CD4-positive, alpha-beta T cell treated with Interferon gamma for 1 hour (primary cell): ENCODE data around the gene BSN.
A peak's percentile ranks its signal among the peaks of the same experiment; 100 is the strongest.

ENCODE experiments used
- DNase-seq: peaks from one replicate; pipeline ENCODE4 v3.0.0-alpha.2; 2020

BSN gene, protein sequence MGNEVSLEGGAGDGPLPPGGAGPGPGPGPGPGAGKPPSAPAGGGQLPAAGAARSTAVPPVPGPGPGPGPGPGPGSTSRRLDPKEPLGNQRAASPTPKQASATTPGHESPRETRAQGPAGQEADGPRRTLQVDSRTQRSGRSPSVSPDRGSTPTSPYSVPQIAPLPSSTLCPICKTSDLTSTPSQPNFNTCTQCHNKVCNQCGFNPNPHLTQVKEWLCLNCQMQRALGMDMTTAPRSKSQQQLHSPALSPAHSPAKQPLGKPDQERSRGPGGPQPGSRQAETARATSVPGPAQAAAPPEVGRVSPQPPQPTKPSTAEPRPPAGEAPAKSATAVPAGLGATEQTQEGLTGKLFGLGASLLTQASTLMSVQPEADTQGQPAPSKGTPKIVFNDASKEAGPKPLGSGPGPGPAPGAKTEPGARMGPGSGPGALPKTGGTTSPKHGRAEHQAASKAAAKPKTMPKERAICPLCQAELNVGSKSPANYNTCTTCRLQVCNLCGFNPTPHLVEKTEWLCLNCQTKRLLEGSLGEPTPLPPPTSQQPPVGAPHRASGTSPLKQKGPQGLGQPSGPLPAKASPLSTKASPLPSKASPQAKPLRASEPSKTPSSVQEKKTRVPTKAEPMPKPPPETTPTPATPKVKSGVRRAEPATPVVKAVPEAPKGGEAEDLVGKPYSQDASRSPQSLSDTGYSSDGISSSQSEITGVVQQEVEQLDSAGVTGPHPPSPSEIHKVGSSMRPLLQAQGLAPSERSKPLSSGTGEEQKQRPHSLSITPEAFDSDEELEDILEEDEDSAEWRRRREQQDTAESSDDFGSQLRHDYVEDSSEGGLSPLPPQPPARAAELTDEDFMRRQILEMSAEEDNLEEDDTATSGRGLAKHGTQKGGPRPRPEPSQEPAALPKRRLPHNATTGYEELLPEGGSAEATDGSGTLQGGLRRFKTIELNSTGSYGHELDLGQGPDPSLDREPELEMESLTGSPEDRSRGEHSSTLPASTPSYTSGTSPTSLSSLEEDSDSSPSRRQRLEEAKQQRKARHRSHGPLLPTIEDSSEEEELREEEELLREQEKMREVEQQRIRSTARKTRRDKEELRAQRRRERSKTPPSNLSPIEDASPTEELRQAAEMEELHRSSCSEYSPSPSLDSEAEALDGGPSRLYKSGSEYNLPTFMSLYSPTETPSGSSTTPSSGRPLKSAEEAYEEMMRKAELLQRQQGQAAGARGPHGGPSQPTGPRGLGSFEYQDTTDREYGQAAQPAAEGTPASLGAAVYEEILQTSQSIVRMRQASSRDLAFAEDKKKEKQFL (N-terminal part only)

DNA sequence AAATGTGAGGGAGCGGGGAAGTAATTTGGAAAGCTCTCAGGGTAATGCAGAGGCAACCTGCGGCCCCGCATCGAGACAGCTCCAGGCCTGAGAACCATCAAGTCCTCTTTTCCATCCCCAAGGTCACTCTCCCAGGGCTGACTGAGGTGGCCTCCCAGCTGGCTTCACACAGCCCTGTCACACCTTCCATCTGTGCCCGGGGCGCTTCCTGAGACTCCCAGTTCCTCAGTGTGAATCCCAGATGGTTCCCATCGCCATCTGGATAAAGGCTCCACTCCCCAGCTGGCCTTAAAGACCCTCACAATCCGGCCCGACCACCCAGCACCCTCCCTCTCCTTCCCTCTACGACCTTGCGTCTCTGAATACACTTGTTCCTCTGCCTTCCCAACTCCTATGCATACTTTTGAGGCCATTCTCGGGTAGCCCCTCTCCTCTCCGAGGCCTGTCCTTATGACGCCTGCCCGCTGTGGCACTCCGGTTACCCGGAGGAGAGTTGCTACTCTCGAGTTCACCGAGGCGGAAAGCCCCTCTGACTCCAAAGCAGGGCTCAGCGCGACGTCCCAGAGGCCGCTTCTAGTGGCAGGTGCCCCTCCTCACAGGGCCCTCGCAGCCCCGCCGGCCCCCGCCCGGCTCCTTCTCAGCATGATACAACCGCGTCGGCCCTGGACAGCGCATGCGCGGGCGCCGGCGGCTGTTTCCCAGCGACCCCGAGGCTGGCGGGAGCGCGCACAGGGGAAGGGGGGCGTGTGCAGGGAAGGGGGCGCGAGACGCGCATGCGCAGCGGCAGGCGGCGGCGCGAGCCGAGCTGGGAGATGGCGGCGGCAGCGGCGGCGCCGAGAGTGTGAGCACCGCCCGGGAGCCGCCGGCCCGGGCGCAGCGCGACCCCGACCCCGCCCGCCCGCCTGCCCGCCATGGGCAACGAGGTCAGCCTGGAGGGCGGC is at the start of gene BSN:
Gene BSN, plus strand, starts transcription at position 786 of the 941 bp plus-strand sequence. Its CDS starts 126 bp downstream, at position 912.
- DNase-seq = peak; percentile 89

DNA sequence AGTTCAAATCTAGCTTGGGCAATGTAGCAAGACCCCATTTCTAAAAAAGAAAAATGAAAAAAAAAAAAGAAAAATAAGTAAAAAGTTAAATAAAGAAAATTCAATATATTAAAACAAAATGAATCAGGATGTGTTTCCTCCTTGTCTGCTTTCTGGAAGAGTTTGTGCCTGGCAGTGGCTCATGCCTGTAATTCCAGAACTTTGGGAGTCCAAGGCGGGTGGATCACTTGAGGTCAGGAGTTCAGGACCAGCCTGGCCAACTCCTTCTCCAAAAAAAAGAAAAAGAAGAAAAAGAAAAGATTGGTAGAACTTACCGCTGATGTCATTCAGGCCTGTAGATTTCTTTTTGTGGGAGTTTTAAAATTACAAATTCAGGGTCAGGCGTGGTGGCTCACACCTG is 47.4 kb upstream of the BSN start:
- no peak for DNase-seq

DNA sequence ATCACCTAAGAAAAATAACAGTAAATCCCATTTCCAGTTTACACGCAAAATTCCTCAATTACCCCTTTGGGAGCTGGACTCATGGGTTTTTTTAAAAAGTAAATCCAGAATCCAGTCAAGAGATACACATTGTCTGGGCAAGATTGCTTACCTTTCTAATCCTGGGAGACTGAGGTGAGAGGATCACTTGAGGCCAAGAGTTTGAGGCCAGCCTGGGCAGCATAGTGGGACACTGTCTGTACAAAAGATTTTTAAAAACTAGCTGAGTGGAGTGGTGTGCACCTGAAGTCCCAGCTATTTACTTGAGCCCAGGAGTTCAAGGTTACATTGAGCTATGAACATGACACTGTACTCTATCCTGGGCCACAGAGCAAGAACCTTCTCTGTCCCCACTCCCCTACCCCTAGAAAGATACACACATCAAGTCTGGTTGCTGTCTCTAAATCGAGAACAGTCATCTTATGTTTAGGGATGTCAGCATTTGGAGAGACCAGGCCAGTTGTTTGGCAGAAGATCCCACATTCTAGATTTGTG is 45.2 kb upstream of the BSN start:
- no peak for DNase-seq

DNA sequence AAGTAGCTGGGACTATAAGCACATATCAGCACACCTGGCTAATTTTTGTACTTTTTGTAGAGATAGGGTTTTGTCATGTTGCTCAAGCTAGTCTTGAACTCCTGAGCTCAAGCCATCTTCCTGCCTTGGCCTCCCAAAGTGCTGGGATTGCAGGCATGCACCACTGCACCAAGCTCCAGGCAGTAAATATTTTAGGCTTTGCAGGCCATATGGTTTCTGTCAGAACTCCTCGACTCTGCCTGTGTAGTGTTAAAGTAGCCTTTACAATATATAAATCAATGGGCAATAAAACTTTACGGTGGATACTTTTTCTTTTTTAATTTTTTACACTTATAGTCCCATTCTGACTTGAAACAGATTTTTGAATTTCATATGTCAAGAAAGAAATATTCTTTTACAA is 42.6 kb upstream of the BSN start:
- no peak for DNase-seq

DNA sequence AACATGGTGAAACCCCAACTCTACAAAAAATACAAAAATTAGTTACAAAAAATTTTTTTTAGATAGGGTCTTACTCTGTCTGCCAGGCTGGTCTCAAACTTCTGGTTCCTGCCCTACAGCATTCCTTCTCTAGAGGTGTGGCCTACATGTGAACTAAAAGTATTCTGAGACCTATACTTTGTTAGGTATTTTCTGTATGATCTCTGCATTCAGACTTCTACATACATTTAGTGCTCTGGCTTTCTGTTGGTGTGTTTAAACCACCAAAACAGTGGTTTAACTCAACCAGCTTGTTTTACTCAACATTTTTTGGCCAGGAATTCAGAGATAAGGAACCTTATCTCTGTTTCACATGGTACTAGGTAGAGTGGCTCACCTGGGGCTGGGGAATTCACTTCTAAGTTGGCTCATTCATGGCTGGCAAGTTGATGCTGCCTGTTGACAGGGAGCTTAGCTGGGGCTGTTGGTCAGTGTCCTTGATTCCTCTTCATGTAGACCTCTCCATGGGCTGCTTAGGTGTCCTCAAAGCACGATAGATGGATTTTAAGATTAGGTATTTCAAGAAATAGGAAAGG is 41.4 kb upstream of the BSN start:
- no peak for DNase-seq

DNA sequence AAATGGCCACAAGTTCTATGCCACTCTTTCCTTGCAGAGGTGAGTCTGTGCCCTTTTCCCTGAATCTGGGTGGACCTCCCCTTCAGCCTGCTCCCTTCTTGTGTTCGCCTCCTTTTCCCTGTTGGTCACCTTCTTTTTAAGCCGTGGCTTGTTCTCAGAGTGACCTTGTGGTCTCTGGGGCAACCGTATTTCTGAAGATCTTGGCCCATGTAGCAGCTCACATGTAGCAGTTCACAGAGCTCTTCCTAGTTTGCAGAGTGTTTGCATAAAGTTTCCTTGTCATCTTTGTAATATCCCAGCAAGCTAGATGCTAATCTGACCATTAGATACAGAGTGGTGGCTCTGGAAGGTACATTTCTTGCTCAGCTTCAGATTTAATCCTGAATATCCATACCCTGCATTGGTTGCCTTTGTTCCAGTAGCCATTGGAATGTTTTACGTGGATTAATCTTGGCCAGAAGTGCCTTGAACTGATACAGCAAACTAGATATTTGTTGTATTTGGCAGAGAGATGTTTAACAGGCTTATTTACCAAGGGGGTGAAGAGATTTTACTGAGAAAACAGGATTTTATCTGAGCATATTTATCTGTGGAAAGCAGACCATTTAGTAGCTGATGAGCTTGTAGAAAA is 40.7 kb upstream of the BSN start:
- DNase-seq = no peak

DNA sequence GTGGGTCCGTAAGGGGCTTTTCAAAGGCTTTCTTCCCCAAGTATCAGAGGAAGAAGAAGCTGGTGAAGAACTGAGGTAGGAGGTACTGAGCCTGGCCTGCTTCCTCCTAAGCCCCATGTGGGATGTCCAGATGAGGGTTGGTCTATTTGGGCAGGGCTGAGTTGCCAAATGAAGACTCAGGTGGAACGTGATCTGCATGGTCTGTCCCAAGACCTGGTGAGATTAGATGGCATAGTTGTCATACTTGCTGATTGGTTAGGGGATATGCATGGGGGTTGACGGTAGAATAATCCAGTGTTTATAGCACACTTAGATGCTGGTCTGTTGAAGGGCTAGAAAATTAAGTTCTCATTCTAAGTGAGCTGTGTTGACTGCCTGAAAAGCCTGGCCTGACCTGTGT is 36.3 kb upstream of the BSN start:
- no peak for DNase-seq

DNA sequence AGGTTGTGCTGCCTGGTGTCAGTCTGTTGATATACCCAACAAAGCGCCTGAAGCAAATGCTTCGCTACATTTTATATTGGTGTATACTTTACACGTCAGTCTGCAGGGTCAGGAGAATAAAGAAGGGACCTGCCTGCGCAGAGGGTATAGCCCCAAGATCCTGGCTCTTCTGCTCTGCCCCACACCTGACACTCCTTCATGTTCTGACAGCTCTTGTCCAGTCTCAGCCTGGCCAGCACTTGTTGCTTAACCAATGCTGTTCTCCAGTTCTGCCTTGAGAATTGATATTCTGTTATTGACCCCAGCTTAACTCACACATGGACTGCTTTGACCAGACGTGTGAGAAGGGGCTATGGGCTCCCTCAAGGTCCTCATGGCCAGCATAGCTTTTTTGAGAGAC is 35.8 kb upstream of the BSN start:
- no peak for DNase-seq

DNA sequence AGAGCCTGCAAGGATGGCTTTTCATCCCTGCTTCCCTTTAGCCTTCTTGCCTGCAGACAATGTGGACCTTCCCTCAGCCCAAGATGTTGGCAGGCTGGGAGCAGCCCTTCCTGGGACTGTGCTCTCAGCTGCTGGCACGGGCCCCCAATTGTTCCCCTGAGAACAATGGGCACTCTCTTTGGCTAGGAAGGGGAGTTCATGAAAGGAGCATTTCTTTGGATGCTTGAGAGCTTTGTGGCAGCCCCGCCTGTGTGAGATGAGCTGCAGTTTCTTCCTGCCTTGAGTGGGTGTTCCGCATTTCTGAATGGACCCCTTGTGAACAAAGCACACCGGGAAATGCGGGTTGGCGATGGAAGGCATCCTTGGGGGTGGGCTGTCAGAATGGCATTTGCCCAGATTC is 35.0 kb upstream of the BSN start:
- DNase-seq = no peak

DNA sequence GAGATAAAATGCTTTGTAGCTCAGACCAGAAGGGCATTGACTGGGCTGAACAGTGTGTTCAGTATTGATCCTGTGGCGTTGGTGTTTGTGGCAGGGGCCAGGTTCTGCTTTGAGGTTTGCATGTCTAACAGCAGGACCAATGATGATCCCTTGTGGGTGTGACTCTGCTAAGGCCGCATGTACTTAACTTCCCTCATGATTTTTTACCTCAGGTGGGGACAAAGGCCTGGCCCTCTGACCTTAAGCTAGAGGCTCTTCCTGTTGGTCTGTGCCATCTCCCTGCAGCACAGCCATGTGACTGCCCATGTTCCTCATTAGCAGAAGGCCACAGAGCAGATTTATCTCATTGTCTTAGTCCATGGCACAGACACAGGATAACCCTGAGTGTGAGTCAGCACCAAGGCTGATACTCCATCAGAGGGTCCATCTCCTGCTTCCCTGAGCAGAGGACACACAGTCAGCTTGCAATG is 34.3 kb upstream of the BSN start:
- DNase-seq = no peak

DNA sequence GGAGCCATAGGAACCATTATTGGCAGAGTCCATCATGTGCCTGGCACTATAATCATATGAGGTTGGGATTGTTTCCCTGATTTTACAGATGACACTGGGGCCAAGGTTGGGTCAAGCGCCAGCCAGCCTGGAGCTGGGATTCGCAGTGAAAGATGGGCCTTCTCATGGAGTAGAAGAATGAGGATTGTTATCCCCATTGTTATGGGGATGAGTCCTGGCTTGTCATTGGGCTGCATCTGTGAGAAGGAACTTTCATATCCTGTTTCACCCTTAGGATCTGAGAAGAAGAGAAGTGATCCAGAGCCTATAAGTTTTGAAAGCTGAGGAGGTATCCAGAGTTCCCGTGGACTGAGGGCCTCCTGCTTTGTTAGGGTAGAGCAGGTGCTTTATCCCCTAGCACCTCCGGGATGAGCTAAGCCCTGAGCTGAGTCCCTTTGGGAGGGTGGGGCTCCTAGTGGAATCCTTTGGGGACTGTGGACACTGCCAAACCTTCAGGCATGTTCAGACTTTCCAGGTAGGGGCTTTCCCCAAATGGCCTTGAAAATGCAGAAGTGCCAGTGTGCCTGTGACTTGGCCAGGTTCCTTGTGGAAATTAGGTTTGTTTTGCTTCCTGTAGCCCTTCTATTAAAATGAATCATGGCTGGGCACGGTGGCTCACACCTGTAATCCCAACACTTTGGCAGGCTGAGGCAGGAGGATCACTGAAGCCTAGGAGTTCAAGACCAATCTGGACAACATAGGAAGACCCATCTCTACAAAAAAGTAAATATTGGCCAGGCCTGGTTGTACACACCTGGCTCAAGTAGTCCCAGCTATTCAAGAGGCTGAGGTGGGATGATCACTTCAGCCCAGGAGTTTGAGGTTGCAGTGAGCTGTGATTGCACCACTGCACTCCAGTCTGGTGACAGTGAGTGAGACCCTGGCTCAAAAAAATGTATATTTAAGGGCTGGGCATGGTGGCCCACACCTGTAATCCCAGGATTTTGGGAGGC is 30.2 kb upstream of the BSN start:
- DNase-seq = no peak

DNA sequence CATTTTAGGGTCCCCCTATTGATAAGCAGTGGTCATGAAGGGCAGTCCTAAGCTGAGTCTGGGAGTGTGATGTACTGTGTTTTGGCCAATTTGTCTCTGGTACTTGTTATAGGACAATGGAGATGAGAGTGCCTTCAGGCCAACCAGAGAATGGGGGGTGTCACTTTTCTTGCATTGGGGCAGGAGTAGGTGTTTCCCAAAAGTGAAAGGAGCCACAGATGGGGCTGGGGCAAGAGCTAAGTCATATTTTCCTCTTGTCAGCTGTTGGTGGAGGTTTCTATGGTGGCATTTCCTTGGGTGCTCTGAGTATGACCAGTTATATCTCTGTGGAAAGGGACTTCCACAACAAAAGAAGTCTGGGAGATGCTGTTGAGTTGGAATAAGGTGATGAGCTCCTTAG is 24.7 kb upstream of the BSN start:
- DNase-seq = no peak

DNA sequence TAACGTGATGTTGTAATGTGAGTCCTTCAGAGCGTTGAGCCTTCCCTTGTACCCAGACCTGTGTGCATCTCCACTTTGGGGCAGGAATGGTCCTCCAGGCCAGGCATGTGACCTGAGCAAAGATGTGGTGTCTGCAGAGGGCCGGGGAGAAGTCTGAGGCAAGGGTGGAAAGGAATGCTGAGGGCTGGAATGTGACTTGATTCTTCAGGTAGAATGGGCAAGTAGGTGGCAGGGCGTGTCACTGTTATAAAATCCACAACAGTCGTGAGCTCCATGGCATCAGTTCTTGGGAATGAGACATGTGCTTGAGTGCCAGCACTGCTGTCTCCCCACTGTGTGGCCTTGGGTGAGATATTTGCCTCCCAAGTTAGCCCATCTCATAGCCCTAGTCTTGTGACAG is 24.0 kb upstream of the BSN start:
- no peak for DNase-seq

DNA sequence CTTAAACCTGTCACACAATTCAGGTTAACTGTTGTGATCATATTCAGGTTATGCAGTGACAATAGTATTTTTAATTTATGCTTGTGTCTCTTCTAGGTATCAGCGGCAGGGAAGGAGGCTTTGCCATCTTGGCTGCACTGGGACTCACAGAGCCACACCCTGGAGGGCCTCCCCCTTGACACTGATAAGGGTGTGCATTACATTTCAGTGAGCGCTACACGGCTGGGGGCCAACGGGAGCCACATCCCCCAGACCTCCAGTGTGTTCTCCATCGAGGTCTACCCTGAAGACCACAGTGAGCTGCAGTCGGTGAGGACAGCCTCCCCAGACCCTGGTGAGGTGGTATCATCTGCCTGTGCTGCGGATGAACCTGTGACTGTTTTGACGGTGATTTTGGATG is 23.6 kb upstream of the BSN start:
- no peak for DNase-seq

DNA sequence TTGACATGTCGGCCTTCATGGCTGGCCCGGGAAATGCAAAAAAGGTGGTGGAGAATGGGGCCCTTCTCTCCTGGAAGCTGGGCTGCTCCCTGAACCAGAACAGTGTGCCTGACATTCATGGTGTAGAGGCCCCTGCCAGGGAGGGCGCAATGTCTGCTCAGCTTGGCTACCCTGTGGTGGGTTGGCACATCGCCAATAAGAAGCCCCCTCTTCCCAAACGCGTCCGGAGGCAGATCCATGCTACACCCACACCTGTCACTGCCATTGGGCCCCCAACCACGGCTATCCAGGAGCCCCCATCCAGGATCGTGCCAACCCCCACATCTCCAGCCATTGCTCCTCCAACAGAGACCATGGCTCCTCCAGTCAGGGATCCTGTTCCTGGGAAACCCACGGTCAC is 23.1 kb upstream of the BSN start:
- no peak for DNase-seq

DNA sequence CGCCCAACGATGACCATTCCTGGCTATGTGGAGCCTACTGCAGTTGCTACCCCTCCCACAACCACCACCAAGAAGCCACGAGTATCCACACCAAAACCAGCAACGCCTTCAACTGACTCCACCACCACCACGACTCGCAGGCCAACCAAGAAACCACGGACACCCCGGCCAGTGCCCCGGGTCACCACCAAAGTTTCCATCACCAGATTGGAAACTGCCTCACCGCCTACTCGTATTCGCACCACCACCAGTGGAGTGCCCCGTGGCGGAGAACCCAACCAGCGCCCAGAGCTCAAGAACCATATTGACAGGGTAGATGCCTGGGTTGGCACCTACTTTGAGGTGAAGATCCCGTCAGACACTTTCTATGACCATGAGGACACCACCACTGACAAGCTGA is 22.6 kb upstream of the BSN start:
- no peak for DNase-seq

DNA sequence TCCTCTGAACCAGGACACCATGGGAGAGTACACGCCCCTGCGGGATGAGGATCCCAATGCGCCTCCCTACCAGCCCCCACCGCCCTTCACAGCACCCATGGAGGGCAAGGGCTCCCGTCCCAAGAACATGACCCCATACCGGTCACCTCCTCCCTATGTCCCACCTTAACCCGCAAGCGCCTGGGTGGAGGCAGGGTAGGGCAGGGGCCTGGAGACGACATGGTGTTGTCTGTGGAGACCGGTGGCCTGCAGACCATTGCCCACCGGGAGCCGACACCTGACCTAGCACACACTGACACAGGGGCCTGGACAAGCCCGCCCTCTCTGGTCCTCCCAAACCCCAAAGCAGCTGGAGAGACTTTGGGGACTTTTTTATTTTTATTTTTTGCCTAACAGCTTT is 21.2 kb upstream of the BSN start:
- DNase-seq = no peak

DNA sequence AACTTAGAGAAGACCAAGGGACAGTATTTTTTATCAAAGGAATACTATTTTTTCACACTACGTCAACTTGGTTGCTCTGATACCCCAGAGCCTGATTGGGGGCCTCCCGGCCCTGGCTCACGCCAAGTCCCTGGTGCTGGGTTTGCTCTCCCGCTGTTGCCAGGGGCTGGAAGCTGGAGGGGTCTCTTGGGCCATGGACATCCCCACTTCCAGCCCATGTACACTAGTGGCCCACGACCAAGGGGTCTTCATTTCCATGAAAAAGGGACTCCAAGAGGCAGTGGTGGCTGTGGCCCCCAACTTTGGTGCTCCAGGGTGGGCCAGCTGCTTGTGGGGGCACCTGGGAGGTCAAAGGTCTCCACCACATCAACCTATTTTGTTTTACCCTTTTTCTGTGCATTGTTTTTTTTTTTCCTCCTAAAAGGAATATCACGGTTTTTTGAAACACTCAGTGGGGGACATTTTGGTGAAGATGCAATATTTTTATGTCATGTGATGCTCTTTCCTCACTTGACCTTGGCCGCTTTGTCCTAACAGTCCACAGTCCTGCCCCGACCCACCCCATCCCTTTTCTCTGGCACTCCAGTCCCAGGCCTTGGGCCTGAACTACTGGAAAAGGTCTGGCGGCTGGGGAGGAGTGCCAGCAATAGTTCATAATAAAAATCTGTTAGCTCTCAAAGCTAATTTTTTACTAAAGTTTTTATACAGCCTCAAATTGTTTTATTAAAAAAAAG is 20.3 kb upstream of the BSN start:
- DNase-seq = no peak
